ENCODE results near the gene CNTFR. TPM values are rescaled to one million over a fixed set of nuclear protein-coding genes. Genes with fewer than 3 reads are reported as not detected.

CNTFR gene
- total RNA-seq, 2 experiments from 2014 or later: not detected

- intact Hi-C loops (cut with micrococcal nuclease; ENCODE audit: unreplicated experiment): no loop called here
- ChIA-PET CTCF (ENCODE audit: unreplicated experiment) (no interaction called here), POLR2A (interaction anchor here (1.2 to 1.4 kb wide), 2 partner anchors 9 to 17 kb away, joined by 3 read pairs; partner anchors contain the start of genes DCTN3 and GALT)
- no peak for DNase-seq (ENCODE audit: low spot score)
- Histone ChIP-seq H3K27ac (ENCODE audit: low read depth, low read length, poor library complexity, severe bottlenecking) (no peak within 1 kb of the TSS), H3K9me3 (ENCODE audit: low read length) (no peaks in the 10 kb centered on the region), H3K79me2 (ENCODE audit: insufficient read depth, low read depth, low read length) (no peaks in the 10 kb centered on the region), H3K9me2 (ENCODE audit: insufficient read depth, low read length) (no peaks in the 10 kb centered on the region), H3K4me2 (ENCODE audit: low read length) (no peak within 1 kb of the TSS), H3K4me1 (ENCODE audit: insufficient read depth, low read length, poor library complexity, severe bottlenecking) (no peaks in the 10 kb centered on the region), H3K4me3 (ENCODE audit: low read depth, low read length, poor library complexity, severe bottlenecking) (no peak within 1 kb of the TSS), H2AFZ (ENCODE audit: low read length) (no peak within 1 kb of the TSS), H3K36me3 (ENCODE audit: insufficient read depth, low read length) (no peaks in the 10 kb centered on the region), H4K20me1 (ENCODE audit: insufficient read depth, low read length) (0 out of 2 replicates have a peak, but pooled peaks cover 5% of the 10 kb centered on the region)
- TF ChIP-seq EZH2phosphoT487 (IDR thresholded peaks at IDR 0.05; ENCODE audit: borderline replicate concordance, low read depth, low read length): no peak
- TF ChIP-seq, protein P1, sequence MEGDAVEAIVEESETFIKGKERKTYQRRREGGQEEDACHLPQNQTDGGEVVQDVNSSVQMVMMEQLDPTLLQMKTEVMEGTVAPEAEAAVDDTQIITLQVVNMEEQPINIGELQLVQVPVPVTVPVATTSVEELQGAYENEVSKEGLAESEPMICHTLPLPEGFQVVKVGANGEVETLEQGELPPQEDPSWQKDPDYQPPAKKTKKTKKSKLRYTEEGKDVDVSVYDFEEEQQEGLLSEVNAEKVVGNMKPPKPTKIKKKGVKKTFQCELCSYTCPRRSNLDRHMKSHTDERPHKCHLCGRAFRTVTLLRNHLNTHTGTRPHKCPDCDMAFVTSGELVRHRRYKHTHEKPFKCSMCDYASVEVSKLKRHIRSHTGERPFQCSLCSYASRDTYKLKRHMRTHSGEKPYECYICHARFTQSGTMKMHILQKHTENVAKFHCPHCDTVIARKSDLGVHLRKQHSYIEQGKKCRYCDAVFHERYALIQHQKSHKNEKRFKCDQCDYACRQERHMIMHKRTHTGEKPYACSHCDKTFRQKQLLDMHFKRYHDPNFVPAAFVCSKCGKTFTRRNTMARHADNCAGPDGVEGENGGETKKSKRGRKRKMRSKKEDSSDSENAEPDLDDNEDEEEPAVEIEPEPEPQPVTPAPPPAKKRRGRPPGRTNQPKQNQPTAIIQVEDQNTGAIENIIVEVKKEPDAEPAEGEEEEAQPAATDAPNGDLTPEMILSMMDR (conservative IDR thresholded peaks at IDR 0.05; ENCODE audit: low read length): no peak
- BruUV-seq (replicated peaks): no TSS peak
These were observed 39.3 kb upstream of the CNTFR start, which contains the start of gene ARID3C for GRCh38 chr9:34628656-34629490. ARID3C (minus strand) TSS chr9:34629066; CDS start chr9:34628014, 1,052 bp downstream.

DNA sequence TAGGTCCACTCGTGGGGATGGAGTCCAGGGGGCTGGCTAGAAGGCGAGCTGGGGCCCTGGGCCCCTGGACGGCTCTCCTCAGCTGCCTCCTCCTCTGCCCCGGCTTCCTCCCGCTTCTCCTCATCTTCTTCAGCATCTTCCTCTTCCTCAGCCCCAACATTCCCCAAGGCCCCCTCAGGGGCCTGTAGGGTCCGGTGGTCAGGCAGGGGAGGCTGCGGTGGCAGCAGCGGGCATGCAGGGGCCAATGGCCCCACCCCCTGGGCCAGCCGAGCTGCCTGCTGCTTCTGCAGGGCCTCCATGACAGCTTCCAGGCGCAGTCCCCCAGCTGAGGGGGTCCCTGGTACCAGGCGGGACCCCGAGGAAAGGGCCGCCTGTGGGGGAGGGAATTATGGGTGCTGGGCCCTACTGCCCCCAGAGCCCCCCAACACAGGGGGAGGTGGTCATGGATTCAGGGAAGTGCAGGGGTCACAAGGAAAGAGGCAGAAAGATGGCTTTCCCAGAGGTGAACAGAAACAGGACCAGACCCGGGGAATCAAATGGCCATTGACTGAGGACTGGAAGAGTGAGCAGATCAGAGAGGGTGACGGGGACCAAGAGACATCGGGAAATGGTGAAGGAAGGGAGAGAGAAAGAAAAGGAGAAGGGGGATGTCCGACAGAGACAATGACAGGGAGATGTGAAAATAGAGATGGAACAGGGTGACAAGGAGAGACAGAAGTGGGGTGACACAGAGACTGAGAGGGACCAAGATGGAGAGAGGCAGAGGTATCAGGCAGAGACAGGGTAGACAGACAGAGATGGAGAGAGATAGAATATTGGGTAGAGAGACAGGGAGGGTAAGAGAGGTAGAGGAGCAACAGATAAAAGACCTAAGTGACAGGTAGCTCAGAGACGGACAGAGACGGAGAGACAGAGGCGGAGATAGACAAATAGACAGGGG is 38.5 kb upstream of the CNTFR start:
- H3K4me3 ChIP-seq (ENCODE audit: low read depth, low read length, poor library complexity, severe bottlenecking): no peak overlapping the region
- DNase-seq (ENCODE audit: low spot score): no peak
- H3K9me3 ChIP-seq (ENCODE audit: low read length): no peaks in the 10 kb centered on the region
- H4K20me1 ChIP-seq (ENCODE audit: insufficient read depth, low read length): 0 out of 2 replicates have a peak, but pooled peaks cover 5% of the 10 kb centered on the region
- H3K9me2 ChIP-seq (ENCODE audit: insufficient read depth, low read length): no peaks in the 10 kb centered on the region
- H3K36me3 ChIP-seq (ENCODE audit: insufficient read depth, low read length): no peaks in the 10 kb centered on the region
- ChIA-PET POLR2A (interaction anchor here (1.4 kb wide), 1 partner anchor 8 kb away, joined by 3 read pairs; the partner anchor contains the start of gene DCTN3), CTCF (ENCODE audit: unreplicated experiment) (no interaction called here)
- no TSS peak for BruUV-seq (replicated peaks)
- H2AFZ ChIP-seq (ENCODE audit: low read length): no peak overlapping the region
- TF ChIP-seq EZH2phosphoT487 (IDR thresholded peaks at IDR 0.05; ENCODE audit: borderline replicate concordance, low read depth, low read length): no peak; the same call in 1 of the 2 replicates
- TF ChIP-seq, protein P1 (conservative IDR thresholded peaks at IDR 0.05; ENCODE audit: low read length): no peak
- H3K79me2 ChIP-seq (ENCODE audit: insufficient read depth, low read depth, low read length): no peaks in the 10 kb centered on the region
- intact Hi-C loops (cut with micrococcal nuclease; ENCODE audit: unreplicated experiment): no loop called here
- H3K4me1 ChIP-seq (ENCODE audit: insufficient read depth, low read length, poor library complexity, severe bottlenecking): no peaks in the 10 kb centered on the region
- no peak overlapping the region for H3K27ac ChIP-seq (ENCODE audit: low read depth, low read length, poor library complexity, severe bottlenecking)
- H3K4me2 ChIP-seq (ENCODE audit: low read length): no peak overlapping the region

Data from OCI-LY7 (cell line).